ENCODE results near the gene EHD1. TPM values are rescaled to one million over a fixed set of nuclear protein-coding genes. Genes with fewer than 3 reads are reported as not detected.

The EHD1 gene
- total and polyA plus RNA-seq, 2 of the 8 experiments (the other 6 are each of a cell fraction or from before 2014, with no cell fraction given), result 31.5 to 42.9 TPM

- no peak for TF ChIP-seq RFX5 (IDR thresholded peaks at IDR 0.05; ENCODE audit: borderline replicate concordance, low read depth, low read length)
- TF ChIP-seq CEBPB (IDR thresholded peaks at IDR 0.05; ENCODE audit: low read depth, low read length), result peak; percentile 8; the same call in 1 of the 2 replicates
- TF ChIP-seq CTBP2 (IDR thresholded peaks at IDR 0.05; ENCODE audit: borderline replicate concordance, insufficient read depth, insufficient read length, low read length), result no peak
- TF ChIP-seq NANOG (IDR thresholded peaks at IDR 0.05; ENCODE audit: insufficient read depth, low read depth, low read length, poor library complexity, severe bottlenecking), result no peak
- TF ChIP-seq, protein P1, sequence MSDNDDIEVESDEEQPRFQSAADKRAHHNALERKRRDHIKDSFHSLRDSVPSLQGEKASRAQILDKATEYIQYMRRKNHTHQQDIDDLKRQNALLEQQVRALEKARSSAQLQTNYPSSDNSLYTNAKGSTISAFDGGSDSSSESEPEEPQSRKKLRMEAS (IDR thresholded peaks at IDR 0.05), result peak; percentile 60; the same call in 1 of the 2 replicates
- no peak for TF ChIP-seq SAP30 (IDR thresholded peaks at IDR 0.05; ENCODE audit: insufficient read depth, insufficient replicate concordance, low read length)
- no peak for TF ChIP-seq RNF2 (IDR thresholded peaks at IDR 0.05; ENCODE audit: borderline replicate concordance, low read depth, low read length, missing control alignments, poor library complexity, severe bottlenecking)
- TF ChIP-seq CHD2 (IDR thresholded peaks at IDR 0.05; ENCODE audit: low read length), result peak; percentile 41; the same call in 1 of the 2 replicates
- TF ChIP-seq EZH2 (IDR thresholded peaks at IDR 0.05; ENCODE audit: low read depth, low read length, severe bottlenecking), result no peak
- TF ChIP-seq CREB1 (IDR thresholded peaks at IDR 0.05), result 0 out of 2 replicates have a peak, but pooled peaks have one; percentile 41
- peak in 1 of 2 experiments; percentile 89; a peak in 2 of 4 replicates for TF ChIP-seq SIN3A (conservative IDR thresholded peaks at IDR 0.05 in 1 of 2, IDR thresholded peaks at IDR 0.05 in 1 of 2; ENCODE audit: low read depth in 1 of 2, low read length in 2 of 2)
- peak; percentile 10; the same call in 1 of the 2 replicates for TF ChIP-seq GABPA (IDR thresholded peaks at IDR 0.05; ENCODE audit: borderline replicate concordance, insufficient read depth, low read length)
- TF ChIP-seq ASH2L (IDR thresholded peaks at IDR 0.05; ENCODE audit: low read length), result no peak
- TF ChIP-seq CTCF (IDR thresholded peaks at IDR 0.05; ENCODE audit: control extremely low read depth in 1 of 3, insufficient read depth in 1 of 3, low read depth in 1 of 3, low read length in 3 of 3), result peak in 2 of 3 experiments; percentile 91 to 97; a peak in 3 of 4 replicates
- TF ChIP-seq SP1 (IDR thresholded peaks at IDR 0.05; ENCODE audit: low read depth, low read length), result peak; percentile 48; the same call in 1 of the 2 replicates
- TF ChIP-seq KDM4A (IDR thresholded peaks at IDR 0.05; ENCODE audit: low read depth, low read length, severe bottlenecking), result no peak
- TF ChIP-seq POLR2A (IDR thresholded peaks at IDR 0.05; ENCODE audit: control extremely low read depth in 1 of 2, low read depth in 2 of 2, low read length in 2 of 2), result no peak
- TF ChIP-seq SUZ12 (IDR thresholded peaks at IDR 0.05; ENCODE audit: low read length), result no peak
- no peak for TF ChIP-seq SP4 (IDR thresholded peaks at IDR 0.05; ENCODE audit: low read length)
- TF ChIP-seq CBX5 (IDR thresholded peaks at IDR 0.05; ENCODE audit: low read depth, low read length), result no peak
- TF ChIP-seq SP2 (IDR thresholded peaks at IDR 0.05; ENCODE audit: low read length), result no peak
Observed at GRCh38 chr11:64846998-64847666, 31.3 kb downstream of the EHD1 start (continued).
